ENCODE data around the gene ATP13A2.

The ATP13A2 gene

DNA sequence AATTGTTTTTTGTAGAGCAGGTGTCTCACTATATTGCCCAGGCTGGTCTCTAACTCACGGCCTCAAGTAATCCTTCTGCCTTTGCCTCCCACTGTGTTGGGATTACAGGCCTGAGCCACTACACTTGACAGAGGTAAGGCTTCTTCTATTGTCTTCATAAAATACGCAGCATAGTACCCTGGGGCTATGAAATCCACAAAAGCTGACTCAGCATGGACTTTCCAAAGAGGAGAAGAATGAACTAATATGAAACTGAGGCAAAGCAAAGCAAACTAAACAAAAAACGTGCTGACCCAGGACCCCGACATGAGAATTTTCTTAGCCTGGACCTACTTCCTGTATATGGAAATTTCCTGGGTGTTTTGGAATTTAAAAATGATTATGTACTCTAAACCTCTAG lies 18.5 kb upstream of the ATP13A2 start:
- no peak for DNase-seq (ENCODE audit: low read depth in 1 of 2, low spot score in 1 of 2)
- H3K4me3 ChIP-seq (replicated peaks; ENCODE audit: insufficient read depth, low read length), result no peak overlapping the region
- H3K27ac ChIP-seq (replicated peaks), result no peak overlapping the region
- no peaks in the 10 kb centered on the region for H3K27me3 ChIP-seq (ENCODE audit: insufficient read depth, poor library complexity, severe bottlenecking)
- TF ChIP-seq GABPA (IDR thresholded peaks at IDR 0.05; ENCODE audit: low read depth), result no peak
- no peak for TF ChIP-seq REST (IDR thresholded peaks at IDR 0.05; ENCODE audit: insufficient replicate concordance, low read depth)
- no peak for TF ChIP-seq CTCF (IDR thresholded peaks at IDR 0.05; ENCODE audit: insufficient read depth, low read length)

GRCh38 chr1:17028662-17029188 lies 17.0 kb upstream of the ATP13A2 start:
- H3K27me3 ChIP-seq (ENCODE audit: insufficient read depth, poor library complexity, severe bottlenecking), result no peaks in the 10 kb centered on the region
- H3K27ac ChIP-seq (replicated peaks), result no peak overlapping the region
- TF ChIP-seq CTCF (IDR thresholded peaks at IDR 0.05; ENCODE audit: insufficient read depth, low read length), result no peak
- no peak for TF ChIP-seq SPI1 (IDR thresholded peaks at IDR 0.05; ENCODE audit: borderline replicate concordance, low read depth)
- no peak for TF ChIP-seq REST (IDR thresholded peaks at IDR 0.05; ENCODE audit: insufficient replicate concordance, low read depth)
- no peak for TF ChIP-seq GABPA (IDR thresholded peaks at IDR 0.05; ENCODE audit: low read depth)
- H3K4me3 ChIP-seq (replicated peaks; ENCODE audit: insufficient read depth, low read length), result no peak overlapping the region
- DNase-seq (ENCODE audit: low read depth in 1 of 2, low spot score in 1 of 2), result no peak

GRCh38 chr1:17027900-17028299 lies 16.2 kb upstream of the ATP13A2 start:
- H3K4me3 ChIP-seq (replicated peaks; ENCODE audit: insufficient read depth, low read length), result no peak overlapping the region
- H3K27me3 ChIP-seq (ENCODE audit: insufficient read depth, poor library complexity, severe bottlenecking), result no peaks in the 10 kb centered on the region
- DNase-seq (ENCODE audit: low read depth in 1 of 2, low spot score in 1 of 2), result no peak
- H3K27ac ChIP-seq (replicated peaks), result no peak overlapping the region
- TF ChIP-seq POLR2AphosphoS5 (IDR thresholded peaks at IDR 0.05; ENCODE audit: low read depth), result no peak
- no peak for TF ChIP-seq SPI1 (IDR thresholded peaks at IDR 0.05; ENCODE audit: borderline replicate concordance, low read depth)
- no peak for TF ChIP-seq GABPA (IDR thresholded peaks at IDR 0.05; ENCODE audit: low read depth)
- no peak for TF ChIP-seq REST (IDR thresholded peaks at IDR 0.05; ENCODE audit: insufficient replicate concordance, low read depth)
- no peak for TF ChIP-seq CTCF (IDR thresholded peaks at IDR 0.05; ENCODE audit: insufficient read depth, low read length)

Data from HL-60 (cell line).